ENCODE results near the gene PSD4.

The PSD4 gene

GRCh38 chr2:113173542-113174375 lies at the start of gene PSD4:
TSS of gene PSD4 (plus strand) at chr2:113173971. CDS start at chr2:113182457, 8,486 bp downstream.
- no peak for DNase-seq

- DNase-seq = no peak
Observed at GRCh38 chr2:113124181-113124961, 49.4 kb upstream of the PSD4 start.

GRCh38 chr2:113124984-113125855 lies 48.6 kb upstream of the PSD4 start:
- no peak for DNase-seq

GRCh38 chr2:113126845-113127645 lies 46.7 kb upstream of the PSD4 start, which contains the start of gene IL1RN:
TSS of gene IL1RN (plus strand) at chr2:113127598. CDS start at chr2:113127625, 27 bp downstream.
- DNase-seq = no peak

GRCh38 chr2:113127646-113128570 lies 45.9 kb upstream of the PSD4 start:
- DNase-seq = no peak

- DNase-seq = no peak
Observed at GRCh38 chr2:113129519-113130078, 44.2 kb upstream of the PSD4 start.

GRCh38 chr2:113131352-113132185 lies 42.2 kb upstream of the PSD4 start:
- DNase-seq = no peak

- DNase-seq = no peak
Observed at GRCh38 chr2:113132414-113133021, 41.3 kb upstream of the PSD4 start.

- DNase-seq = no peak
Observed at GRCh38 chr2:113133704-113134598, 39.8 kb upstream of the PSD4 start.

- no peak for DNase-seq
Observed at GRCh38 chr2:113134717-113135116, 39.1 kb upstream of the PSD4 start.

GRCh38 chr2:113135317-113135716 lies 38.5 kb upstream of the PSD4 start:
- no peak for DNase-seq

GRCh38 chr2:113136828-113137775 lies 36.7 kb upstream of the PSD4 start:
- DNase-seq = no peak

GRCh38 chr2:113137827-113138226 lies 35.9 kb upstream of the PSD4 start:
- DNase-seq = no peak

- DNase-seq = no peak
Observed at GRCh38 chr2:113138428-113139322, 35.1 kb upstream of the PSD4 start.

- DNase-seq = no peak
Observed at GRCh38 chr2:113141451-113141850, 32.3 kb upstream of the PSD4 start.

- no peak for DNase-seq
Observed at GRCh38 chr2:113142290-113142689, 31.5 kb upstream of the PSD4 start.
